AG08396 (cell line): ENCODE data around the gene STARD5.
"Not testable (repeated sequence)": the region's sequence is repeated elsewhere in the genome, so short reads cannot be mapped to it uniquely, and the experiment has no call there.

Experiments used
- DNase-seq: peaks from one replicate; pipeline ENCODE4 v3.0.0; 2012; ENCODE audit warnings: low spot score, mixed read lengths

Gene STARD5

GRCh38 chr15:81323944-81324881, at the start of gene STARD5:
STARD5 (minus strand) TSS chr15:81324141; CDS start chr15:81324099, 42 bp downstream.
- DNase-seq: peak; percentile 97

GRCh38 chr15:81373176-81373575, 49.2 kb upstream of the STARD5 start:
- DNase-seq: no peak

- no peak for DNase-seq
Observed at GRCh38 chr15:81372575-81372974, 48.6 kb upstream of the STARD5 start.

- no peak for DNase-seq
Observed at GRCh38 chr15:81363718-81364500, 40.0 kb upstream of the STARD5 start.

GRCh38 chr15:81363276-81363675, 39.3 kb upstream of the STARD5 start:
- DNase-seq: no peak

- DNase-seq: no peak
Observed at GRCh38 chr15:81362790-81363189, 38.8 kb upstream of the STARD5 start.

- no peak for DNase-seq
Observed at GRCh38 chr15:81361891-81362290, 38.0 kb upstream of the STARD5 start.

- no peak for DNase-seq
Observed at GRCh38 chr15:81360491-81360890, 36.5 kb upstream of the STARD5 start.

GRCh38 chr15:81358248-81358647, 34.3 kb upstream of the STARD5 start:
- no peak for DNase-seq

GRCh38 chr15:81357180-81357686, 33.3 kb upstream of the STARD5 start:
- no peak for DNase-seq

- DNase-seq: no peak
Observed at GRCh38 chr15:81356252-81356651, 32.3 kb upstream of the STARD5 start.

- no peak for DNase-seq
Observed at GRCh38 chr15:81351651-81352050, 27.7 kb upstream of the STARD5 start.

- DNase-seq: no peak
Observed at GRCh38 chr15:81349271-81349670, 25.3 kb upstream of the STARD5 start.

GRCh38 chr15:81348691-81349090, 24.8 kb upstream of the STARD5 start:
- not testable (repeated sequence) for DNase-seq

GRCh38 chr15:81347910-81348309, 24.0 kb upstream of the STARD5 start:
- DNase-seq: no peak

- no peak for DNase-seq
Observed at GRCh38 chr15:81346611-81347010, 22.7 kb upstream of the STARD5 start.

- no peak for DNase-seq
Observed at GRCh38 chr15:81343371-81343770, 19.4 kb upstream of the STARD5 start.

- no peak for DNase-seq
Observed at GRCh38 chr15:81341351-81341750, 17.4 kb upstream of the STARD5 start.

GRCh38 chr15:81339851-81340250, 15.9 kb upstream of the STARD5 start:
- DNase-seq: no peak

- DNase-seq: no peak
Observed at GRCh38 chr15:81339321-81339720, 15.4 kb upstream of the STARD5 start.

GRCh38 chr15:81338170-81339007, 14.4 kb upstream of the STARD5 start:
- DNase-seq: peak; percentile 42

GRCh38 chr15:81337713-81338157, 13.8 kb upstream of the STARD5 start:
- DNase-seq: no peak
